Activated CD4-positive, alpha-beta memory T cell treated with anti-CD3 and anti-CD28 coated beads, Interleukin-2, amount 10 ng/mL, durations not matched to agents 7 days and 5 days (primary cell): Measurements from ENCODE around the gene CXCR5. TPM values are rescaled to one million over a fixed set of nuclear protein-coding genes. Genes with fewer than 3 reads are reported as not detected.
A peak's percentile ranks its signal among the peaks of the same experiment; 100 is the strongest.

Experiments used
- CTCF ChIA-PET: fragments of 350-600 bp; sonication (Branson Sonifier 250); formaldehyde crosslinking; loops from one replicate; lab custom pipeline; 2021; ENCODE audit warnings: antibody characterized with exemption, inconsistent platforms; lab: Charles Lee
- POLR2A ChIA-PET: fragments of 350-600 bp; sonication (Branson Sonifier 250); formaldehyde crosslinking; loops from one replicate; lab custom pipeline; 2021; ENCODE audit warnings: antibody characterized with exemption; lab: Charles Lee
- DNase-seq: peaks from one replicate; pipeline ENCODE4 v3.0.0-alpha.2; 2020
- H3K27ac Mint-ChIP-seq: one replicate; pipeline ENCODE4 v1.8.0; 2021; ENCODE audit warnings: mild to moderate bottlenecking, mixed read lengths
- H3K27me3 Mint-ChIP-seq: one replicate; pipeline ENCODE4 v1.8.0; 2021; ENCODE audit warnings: mixed read lengths
- H3K36me3 Mint-ChIP-seq: one replicate; pipeline ENCODE4 v1.8.0; 2021; ENCODE audit warnings: low read depth, mixed read lengths
- H3K4me1 Mint-ChIP-seq: one replicate; pipeline ENCODE4 v1.8.0; 2021; ENCODE audit warnings: mixed read lengths
- H3K4me3 Mint-ChIP-seq: one replicate; pipeline ENCODE4 v1.8.0; 2021; ENCODE audit warnings: mild to moderate bottlenecking, mixed read lengths
- H3K9me3 Mint-ChIP-seq: one replicate; pipeline ENCODE4 v1.8.0; 2021; ENCODE audit warnings: mixed read lengths
- total RNA-seq, 2 experiments: library from RNA; stranded (reverse); gene quantifications; one replicate each; pipeline ENCODE4 v1.2.3, GENCODE V29; 2021

Gene CXCR5
- total RNA-seq, 2 experiments from 2014 or later, result 0.83 to 0.86 TPM

DNA sequence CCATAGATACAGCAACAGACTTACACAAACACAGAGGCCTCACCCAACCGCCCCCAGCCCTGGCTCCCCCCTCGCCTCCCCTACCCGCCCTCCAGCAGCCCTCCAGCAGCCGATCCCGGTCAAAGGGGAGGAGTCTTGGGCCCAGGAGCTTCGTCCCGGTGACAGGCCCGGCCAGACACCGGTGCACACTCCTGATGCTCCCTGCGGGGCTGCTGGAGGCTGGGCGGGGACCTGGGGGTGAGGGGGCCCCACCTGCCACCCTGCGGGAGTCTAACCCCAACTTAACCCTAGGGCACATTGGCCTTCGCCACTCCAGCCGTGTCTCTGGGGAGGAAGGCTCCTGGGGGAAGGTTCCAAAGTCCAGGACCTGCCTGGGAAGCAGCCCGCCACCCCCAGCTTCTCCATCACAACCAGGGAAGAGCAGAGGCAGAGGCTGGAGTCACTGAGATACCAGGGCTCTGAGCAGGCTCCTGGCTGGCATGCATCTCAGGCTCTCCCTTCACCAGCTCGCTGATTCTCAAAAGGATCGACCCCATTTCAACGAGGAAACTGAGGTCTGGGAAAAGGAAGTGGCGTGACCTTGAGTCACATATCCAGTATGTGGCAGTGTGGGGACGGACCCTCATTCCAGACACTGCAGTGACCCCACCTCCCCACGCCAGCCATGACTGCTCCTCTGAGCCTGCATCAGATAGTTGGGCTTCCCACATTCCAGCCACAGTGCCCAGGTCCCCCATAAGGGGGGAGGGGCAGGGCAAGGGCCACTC, 27.6 kb downstream of the CXCR5 start:
- POLR2A ChIA-PET, result interaction anchor here (0.7 to 5.7 kb wide), 9 partner anchors 16 to 295 kb away, joined by 3 to 72 read pairs (median 4); partner anchors contain the start of genes CBL and DDX6
- Mint-ChIP-seq H3K27me3 (no peaks in the 10 kb centered on the region), H3K27ac (peak overlapping the region; percentile 92), H3K9me3 (no peaks in the 10 kb centered on the region), H3K4me1 (peaks cover 72% of the 10 kb centered on the region), H3K4me3 (peak overlapping the region; percentile 59), H3K36me3 (peaks cover 21% of the 10 kb centered on the region)
- no peak for DNase-seq
- CTCF ChIA-PET, result interaction anchor here (1.0 to 9.8 kb wide), 4 partner anchors 15 to 219 kb away, joined by 4 to 270 read pairs (median 4); partner anchors contain the start of gene BCL9L

DNA sequence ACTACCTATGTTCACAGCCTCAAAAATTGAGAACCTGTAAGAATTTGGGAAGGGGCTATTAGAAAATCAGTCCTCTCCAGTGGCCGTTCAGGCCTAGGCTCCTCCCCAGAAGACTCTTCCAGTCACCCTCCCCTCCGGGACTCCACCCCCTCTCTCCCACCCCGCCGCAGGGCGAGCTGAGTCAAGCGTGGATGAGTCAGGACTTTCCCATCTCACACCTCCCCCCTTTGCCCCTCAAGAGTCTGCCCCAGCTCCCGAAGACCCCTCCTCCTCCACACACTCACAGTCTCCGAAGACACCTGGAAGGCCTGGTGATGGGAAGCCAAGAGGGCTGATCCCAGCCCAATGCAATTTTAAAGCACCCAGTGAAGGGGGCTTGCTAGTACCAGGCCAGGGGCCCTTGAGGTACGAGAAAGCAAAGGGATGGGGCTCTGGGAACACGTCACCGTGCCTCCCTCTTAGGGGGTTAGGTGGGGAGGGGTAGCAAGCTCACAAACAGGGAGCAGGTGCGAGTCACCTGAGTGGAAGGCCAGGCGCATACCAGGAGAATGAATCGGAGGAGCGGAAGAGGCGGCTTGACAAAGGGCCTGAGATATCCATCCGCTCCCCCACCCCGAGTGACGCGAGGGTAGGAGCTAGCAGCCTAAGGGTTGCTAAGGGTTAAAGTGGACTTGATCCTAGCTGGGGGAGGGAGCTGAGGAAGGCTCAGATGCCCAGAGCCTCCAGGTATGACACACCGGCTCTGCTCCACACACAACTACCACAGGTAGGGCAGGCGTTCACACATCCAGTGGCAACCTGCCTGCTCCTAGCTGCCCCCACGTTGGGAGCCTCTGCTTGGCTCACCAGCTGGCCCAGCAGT, 28.4 kb downstream of the CXCR5 start:
- Mint-ChIP-seq H3K27ac (peak overlapping the region; percentile 92), H3K36me3 (peaks cover 14% of the 10 kb centered on the region), H3K27me3 (no peaks in the 10 kb centered on the region), H3K4me1 (peaks cover 76% of the 10 kb centered on the region), H3K4me3 (peak overlapping the region; percentile 59), H3K9me3 (no peaks in the 10 kb centered on the region)
- ChIA-PET POLR2A (interaction anchor here (1.1 to 5.7 kb wide), 9 partner anchors 17 to 295 kb away, joined by 3 to 72 read pairs (median 5); partner anchors contain the start of genes CBL, CXCR5 and DDX6), CTCF (interaction anchor here (1.1 to 9.8 kb wide), 7 partner anchors 14 to 253 kb away, joined by 3 to 270 read pairs (median 4); partner anchors contain the start of genes BCL9L, DDX6 and UPK2)
- peak; percentile 74 for DNase-seq

- no peaks in the 10 kb centered on the region for H3K27me3 Mint-ChIP-seq
- no peak for DNase-seq
- H3K4me3 Mint-ChIP-seq, result peak overlapping the region; percentile 47
- H3K27ac Mint-ChIP-seq, result peak overlapping the region; percentile 92
- peaks cover 13% of the 10 kb centered on the region for H3K36me3 Mint-ChIP-seq
- no peaks in the 10 kb centered on the region for H3K9me3 Mint-ChIP-seq
- POLR2A ChIA-PET, result interaction anchor here (1.3 to 5.7 kb wide), 7 partner anchors 17 to 122 kb away, joined by 4 to 72 read pairs (median 5); partner anchors contain the start of genes CXCR5 and DDX6
- H3K4me1 Mint-ChIP-seq, result peaks cover 79% of the 10 kb centered on the region
- CTCF ChIA-PET, result interaction anchor here (0.5 to 9.8 kb wide), 9 partner anchors 14 to 257 kb away, joined by 3 to 270 read pairs (median 4); partner anchors contain the start of genes BCL9L, CXCR5, DDX6 and UPK2
Measured at GRCh38 chr11:118912742-118913410, 29.2 kb downstream of the CXCR5 start.

GRCh38 chr11:118913411-118914125, 29.9 kb downstream of the CXCR5 start:
- Mint-ChIP-seq H3K4me3 (peak overlapping the region; percentile 71), H3K27me3 (no peaks in the 10 kb centered on the region), H3K27ac (peak overlapping the region; percentile 92), H3K36me3 (peaks cover 8% of the 10 kb centered on the region), H3K9me3 (no peaks in the 10 kb centered on the region), H3K4me1 (peaks cover 86% of the 10 kb centered on the region)
- DNase-seq, result no peak
- ChIA-PET POLR2A (interaction anchor here (0.7 to 5.7 kb wide), 8 partner anchors 18 to 341 kb away, joined by 3 to 72 read pairs (median 6); partner anchors contain the start of genes ARCN1, CXCR5 and DDX6), CTCF (interaction anchor here (0.5 to 9.8 kb wide), 10 partner anchors 13 to 305 kb away, joined by 3 to 270 read pairs (median 4); partner anchors contain the start of genes BCL9L, CXCR5 and UPK2)

DNA sequence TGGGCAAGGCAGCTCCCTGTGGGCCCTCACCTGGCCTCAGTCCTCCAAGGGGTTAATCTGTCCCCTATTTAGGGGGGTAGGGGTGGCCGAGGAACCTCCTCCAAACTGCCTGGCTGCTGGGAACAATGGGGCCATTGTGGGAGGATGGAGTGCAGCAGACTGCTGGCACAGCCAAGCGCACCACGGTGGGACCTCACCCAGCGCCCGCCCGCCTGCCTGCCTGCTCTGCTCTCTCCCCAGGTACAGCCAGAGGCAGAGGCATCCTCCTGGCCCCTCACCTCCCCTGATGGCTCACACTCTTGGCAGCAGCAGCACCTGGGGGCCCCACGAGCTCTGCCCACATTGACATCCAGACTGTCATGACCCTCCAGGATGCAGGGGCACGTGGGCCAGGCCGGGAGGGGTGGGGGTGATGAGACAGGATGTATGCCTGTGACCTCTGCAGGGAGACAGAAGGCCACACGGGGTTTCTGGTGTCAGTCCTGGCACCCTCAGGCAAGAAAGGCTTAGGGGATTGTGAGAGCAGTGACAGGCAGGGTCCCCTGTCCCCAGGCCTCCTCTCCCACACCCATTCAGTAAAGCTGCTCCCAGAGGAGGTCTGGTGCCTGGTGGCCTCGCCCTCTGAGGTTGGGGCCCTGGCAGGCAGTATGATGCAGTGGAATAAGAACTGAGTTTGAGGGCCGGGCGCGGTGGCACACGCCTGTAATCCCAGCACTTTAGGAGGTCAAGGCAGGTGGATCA, 30.7 kb downstream of the CXCR5 start:
- H3K4me1 Mint-ChIP-seq, result peaks cover 88% of the 10 kb centered on the region
- CTCF ChIA-PET, result interaction anchor here (0.5 to 9.8 kb wide), 7 partner anchors 12 to 306 kb away, joined by 3 to 270 read pairs (median 4); partner anchors contain the start of gene BCL9L
- peak; percentile 84 for DNase-seq
- no peaks in the 10 kb centered on the region for H3K9me3 Mint-ChIP-seq
- POLR2A ChIA-PET, result interaction anchor here (0.7 to 5.7 kb wide), 7 partner anchors 19 to 342 kb away, joined by 3 to 72 read pairs (median 6); partner anchors contain the start of genes ARCN1 and DDX6
- H3K36me3 Mint-ChIP-seq, result peaks cover 8% of the 10 kb centered on the region
- peak overlapping the region; percentile 71 for H3K4me3 Mint-ChIP-seq
- H3K27me3 Mint-ChIP-seq, result no peaks in the 10 kb centered on the region
- peak overlapping the region; percentile 92 for H3K27ac Mint-ChIP-seq

- Mint-ChIP-seq H3K27ac (peak overlapping the region; percentile 92), H3K27me3 (no peaks in the 10 kb centered on the region), H3K9me3 (no peaks in the 10 kb centered on the region), H3K36me3 (peaks cover 8% of the 10 kb centered on the region), H3K4me1 (peaks cover 90% of the 10 kb centered on the region), H3K4me3 (peak overlapping the region; percentile 71)
- ChIA-PET CTCF (interaction anchor here (1.3 to 9.8 kb wide), 3 partner anchors 11 to 42 kb away, joined by 3 to 270 read pairs (median 4); partner anchors contain the start of gene BCL9L), POLR2A (interaction anchor here (0.6 to 5.7 kb wide), 5 partner anchors 9 to 142 kb away, joined by 3 to 72 read pairs (median 3); partner anchors contain the start of gene DDX6)
- no peak for DNase-seq
Measured at GRCh38 chr11:118914987-118915386, 31.3 kb downstream of the CXCR5 start.

DNA sequence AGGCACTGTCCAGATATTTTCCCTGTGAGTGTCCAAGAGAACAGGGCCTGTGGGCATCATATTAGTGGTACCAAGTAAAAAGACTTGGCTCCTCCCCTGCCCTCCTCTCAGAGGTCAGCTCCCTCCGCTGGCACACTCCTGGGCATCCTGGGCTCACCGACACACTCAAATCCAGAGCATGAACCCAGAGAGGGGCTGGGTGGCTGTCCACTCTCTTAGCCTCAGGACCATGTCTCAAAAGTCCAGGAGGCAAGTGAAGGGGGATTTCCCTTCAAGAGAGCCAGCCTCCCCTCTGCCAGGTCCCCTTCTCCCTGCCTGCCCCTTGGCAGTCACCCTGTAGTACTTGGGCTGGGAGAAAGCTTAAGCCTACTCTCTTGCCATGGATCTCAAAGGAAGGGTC, 31.7 kb downstream of the CXCR5 start:
- Mint-ChIP-seq H3K4me3 (no peak overlapping the region), H3K36me3 (peaks cover 8% of the 10 kb centered on the region), H3K27ac (peak overlapping the region; percentile 92), H3K4me1 (peaks cover 94% of the 10 kb centered on the region), H3K9me3 (no peaks in the 10 kb centered on the region), H3K27me3 (no peaks in the 10 kb centered on the region)
- no peak for DNase-seq
- CTCF ChIA-PET, result interaction anchor here (1.5 to 9.8 kb wide), 2 partner anchors 11 to 42 kb away, joined by 4 to 270 read pairs; partner anchors contain the start of gene BCL9L
- POLR2A ChIA-PET, result interaction anchor here (0.6 to 5.7 kb wide), 4 partner anchors 9 to 125 kb away, joined by 3 to 72 read pairs (median 8); partner anchors contain the start of gene DDX6

- peaks cover 12% of the 10 kb centered on the region for H3K36me3 Mint-ChIP-seq
- DNase-seq, result no peak
- ChIA-PET CTCF (interaction anchor here (0.8 to 9.8 kb wide), 2 partner anchors 10 to 124 kb away, joined by 3 to 270 read pairs; partner anchors contain the start of gene BCL9L), POLR2A (interaction anchor here (0.8 to 5.7 kb wide), 3 partner anchors 44 to 178 kb away, joined by 3 to 72 read pairs (median 3); partner anchors contain the start of gene DDX6)
- H3K27me3 Mint-ChIP-seq, result no peaks in the 10 kb centered on the region
- no peaks in the 10 kb centered on the region for H3K9me3 Mint-ChIP-seq
- no peak overlapping the region for H3K4me3 Mint-ChIP-seq
- peaks cover 97% of the 10 kb centered on the region for H3K4me1 Mint-ChIP-seq
- peak overlapping the region; percentile 92 for H3K27ac Mint-ChIP-seq
Measured at GRCh38 chr11:118915941-118916841, 32.5 kb downstream of the CXCR5 start.

DNA sequence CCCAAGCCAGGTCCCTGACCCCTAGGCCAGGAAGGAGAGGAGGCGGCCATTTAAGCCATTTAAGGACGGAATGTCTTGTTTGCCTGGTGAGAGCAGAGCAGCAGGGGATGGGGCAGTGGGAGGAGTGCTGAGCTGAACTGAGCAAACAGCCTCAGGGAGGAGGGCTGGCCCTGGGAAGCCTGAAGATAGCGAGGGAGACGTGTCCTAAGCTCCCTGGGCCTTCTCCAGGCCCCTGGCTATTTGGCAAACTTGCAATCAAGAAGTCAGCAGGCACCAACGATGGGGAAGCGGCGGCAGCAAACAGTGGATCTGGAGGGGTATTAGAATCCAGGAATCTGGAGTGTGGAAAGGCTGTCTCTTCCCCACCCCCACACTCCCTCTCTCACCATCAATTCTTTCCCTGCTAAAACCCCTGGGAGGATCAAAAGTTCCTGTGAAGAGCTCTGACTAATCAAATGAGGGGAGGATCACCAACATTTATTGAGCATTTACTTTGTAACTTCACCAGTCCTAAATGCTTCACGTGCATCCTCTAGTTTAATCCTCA, 33.2 kb downstream of the CXCR5 start:
- no peak for DNase-seq
- Mint-ChIP-seq H3K36me3 (peaks cover 14% of the 10 kb centered on the region), H3K9me3 (no peaks in the 10 kb centered on the region), H3K27ac (peak overlapping the region; percentile 92), H3K4me3 (peak overlapping the region; percentile 75), H3K4me1 (peaks cover 96% of the 10 kb centered on the region), H3K27me3 (no peaks in the 10 kb centered on the region)
- ChIA-PET POLR2A (interaction anchor here (0.8 to 5.7 kb wide), 3 partner anchors 45 to 178 kb away, joined by 3 to 72 read pairs (median 3); partner anchors contain the start of gene DDX6), CTCF (interaction anchor here (0.8 to 9.8 kb wide), 2 partner anchors 9 to 124 kb away, joined by 3 to 270 read pairs; partner anchors contain the start of gene BCL9L)
